Nephron (organoid): ENCODE results near the gene TEP1.

Experiments used
- H3K27ac Mint-ChIP-seq, 3 experiments: 2 replicates each; pipeline ENCODE4 v1.8.0; 2020; ENCODE audit warnings: mixed read lengths in 3 of 3, mild to moderate bottlenecking in 2 of 3, moderate library complexity in 1 of 3
- H3K27me3 Mint-ChIP-seq: 2 replicates; pipeline ENCODE4 v1.8.0; 2021; ENCODE audit warnings: low read depth, mild to moderate bottlenecking, moderate library complexity, mixed read lengths
- H3K36me3 Mint-ChIP-seq: 2 replicates; pipeline ENCODE4 v1.8.0; 2020; ENCODE audit warnings: low read depth, mixed read lengths
- H3K4me1 Mint-ChIP-seq: 2 replicates; pipeline ENCODE4 v1.8.0; 2020; ENCODE audit warnings: mixed read lengths
- H3K4me3 Mint-ChIP-seq, 3 experiments: 2 replicates each; pipeline ENCODE4 v1.8.0; 2020; ENCODE audit warnings: mild to moderate bottlenecking in 3 of 3, mixed read lengths in 3 of 3, moderate library complexity in 2 of 3
- H3K9me3 Mint-ChIP-seq: 2 replicates; pipeline ENCODE4 v1.8.0; 2020; ENCODE audit warnings: mixed read lengths
- CTCF ChIP-seq, 3 experiments: fragments of 200-600 bp; sonication (generic); IDR thresholded peaks; one replicate each; pipeline ENCODE4 v1.5.0; 2021; ENCODE audit warnings: antibody characterized with exemption in 3 of 3; ENCODE audit not compliant: unreplicated experiment in 3 of 3

The TEP1 gene

DNA sequence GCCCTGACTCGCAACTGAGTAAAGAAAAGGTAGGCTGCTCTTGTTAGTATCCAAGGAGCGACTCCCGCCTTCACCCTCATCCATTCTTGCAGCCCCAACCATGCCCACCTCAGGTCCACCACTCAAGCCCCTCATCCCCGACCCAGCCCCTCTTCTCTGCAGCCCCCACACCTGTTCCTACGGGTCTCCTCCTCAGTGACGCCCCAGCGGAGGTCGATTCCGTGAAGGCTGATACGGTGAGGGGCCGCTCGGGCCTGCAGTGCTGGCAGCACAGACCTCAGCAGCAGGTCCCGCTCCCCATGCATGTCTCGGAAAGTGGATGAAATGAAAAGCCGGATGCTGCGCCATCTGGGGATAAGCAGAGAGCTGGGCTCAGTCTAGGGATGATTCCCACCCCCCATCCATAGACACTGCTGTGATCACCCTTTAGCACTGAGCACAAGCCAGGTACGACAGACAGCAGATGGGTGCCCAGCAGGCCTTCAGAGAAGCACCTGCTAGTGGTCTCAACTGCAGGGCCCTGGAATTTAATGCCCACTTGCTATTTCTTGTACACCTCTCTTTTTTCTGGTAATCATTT, 26.9 kb downstream of the TEP1 start:
- H3K4me1 Mint-ChIP-seq = no peaks in the 10 kb centered on the region
- no peaks in the 10 kb centered on the region for H3K27me3 Mint-ChIP-seq
- peaks cover 49% of the 10 kb centered on the region for H3K36me3 Mint-ChIP-seq
- H3K9me3 Mint-ChIP-seq = no peaks in the 10 kb centered on the region
- H3K27ac Mint-ChIP-seq = no peak overlapping the region
- no peak overlapping the region for H3K4me3 Mint-ChIP-seq
- TF ChIP-seq CTCF (IDR thresholded peaks at IDR 0.05; ENCODE audit: unreplicated experiment in 3 of 3) = no peak

DNA sequence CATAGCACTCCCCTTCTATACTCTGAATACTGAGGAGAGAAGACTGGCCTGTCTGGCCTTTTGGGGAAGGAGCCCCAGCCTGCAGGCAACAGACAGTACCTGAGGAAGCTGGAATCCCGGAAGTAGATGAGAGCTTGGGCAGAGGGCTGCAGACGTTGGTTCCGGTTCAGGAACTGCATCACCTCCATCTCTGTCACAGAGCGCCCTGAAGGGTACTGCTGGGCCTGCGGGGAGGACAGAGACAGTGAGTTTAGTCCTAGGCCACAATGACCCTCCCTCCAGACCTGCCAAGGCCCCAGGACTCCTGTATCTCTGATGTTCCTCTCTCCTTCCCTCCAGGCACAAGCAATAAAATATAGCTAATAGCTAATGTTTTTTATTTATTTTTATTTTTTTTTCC, 28.4 kb downstream of the TEP1 start:
- Mint-ChIP-seq H3K4me3 (no peak overlapping the region), H3K4me1 (no peaks in the 10 kb centered on the region), H3K9me3 (no peaks in the 10 kb centered on the region), H3K27me3 (no peaks in the 10 kb centered on the region), H3K27ac (no peak overlapping the region), H3K36me3 (peaks cover 52% of the 10 kb centered on the region)
- TF ChIP-seq CTCF (IDR thresholded peaks at IDR 0.05; ENCODE audit: unreplicated experiment in 3 of 3) = no peak

GRCh38 chr14:20384321-20384720, 29.0 kb downstream of the TEP1 start:
- no peaks in the 10 kb centered on the region for H3K4me1 Mint-ChIP-seq
- no peak overlapping the region for H3K27ac Mint-ChIP-seq
- no peaks in the 10 kb centered on the region for H3K9me3 Mint-ChIP-seq
- H3K27me3 Mint-ChIP-seq = no peaks in the 10 kb centered on the region
- peaks cover 51% of the 10 kb centered on the region for H3K36me3 Mint-ChIP-seq
- no peak overlapping the region for H3K4me3 Mint-ChIP-seq
- TF ChIP-seq CTCF (IDR thresholded peaks at IDR 0.05; ENCODE audit: unreplicated experiment in 3 of 3) = no peak

DNA sequence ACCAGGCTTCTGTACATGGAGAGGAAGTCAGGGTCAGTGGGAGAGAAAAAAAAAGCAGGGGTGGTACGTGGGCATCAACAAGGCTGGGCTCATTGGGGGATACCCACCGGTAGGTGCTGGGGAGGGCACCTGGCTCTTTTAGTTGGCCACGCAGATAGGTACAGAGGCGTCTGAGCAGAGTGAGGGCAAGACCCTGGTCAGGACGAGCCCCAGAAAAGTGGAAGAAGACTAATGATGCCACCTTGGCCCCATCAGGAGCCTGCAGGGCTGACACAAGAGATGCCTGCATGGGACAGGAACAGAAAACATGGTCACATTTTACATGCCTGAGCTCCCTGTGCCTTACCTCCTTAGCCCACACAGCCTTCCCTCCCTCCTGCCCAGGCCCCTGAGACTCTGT, 29.7 kb downstream of the TEP1 start:
- H3K36me3 Mint-ChIP-seq = peaks cover 47% of the 10 kb centered on the region
- no peak overlapping the region for H3K4me3 Mint-ChIP-seq

DNA sequence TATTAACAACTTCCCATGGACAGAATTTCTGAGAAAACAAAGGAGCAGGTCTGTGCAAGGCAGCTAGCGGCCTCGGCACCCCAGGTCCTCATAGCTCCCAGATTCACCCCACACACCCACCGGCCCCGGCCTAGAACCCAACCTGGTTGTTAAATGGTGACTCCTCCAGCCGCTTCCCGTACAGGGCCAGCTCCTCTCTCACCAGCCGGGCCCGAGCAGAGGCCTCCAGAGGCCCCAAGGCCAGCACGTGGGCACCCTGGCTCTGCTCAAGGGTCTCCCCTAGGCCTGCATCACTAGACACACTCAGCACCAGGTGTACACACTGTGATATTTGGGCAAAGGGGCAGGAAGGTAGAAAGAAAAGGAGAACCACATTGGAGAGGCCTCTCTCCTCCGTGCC, 30.3 kb downstream of the TEP1 start:
- Mint-ChIP-seq H3K36me3 (peaks cover 41% of the 10 kb centered on the region), H3K4me1 (no peaks in the 10 kb centered on the region), H3K4me3 (no peak overlapping the region), H3K27ac (no peak overlapping the region), H3K9me3 (no peaks in the 10 kb centered on the region), H3K27me3 (no peaks in the 10 kb centered on the region)
- no peak for TF ChIP-seq CTCF (IDR thresholded peaks at IDR 0.05; ENCODE audit: unreplicated experiment in 3 of 3)

More for the DNA sequence above, 29.7 kb downstream of the TEP1 start:
- no peak overlapping the region for H3K27ac Mint-ChIP-seq
- H3K9me3 Mint-ChIP-seq = no peaks in the 10 kb centered on the region
- H3K4me1 Mint-ChIP-seq = no peaks in the 10 kb centered on the region
- H3K27me3 Mint-ChIP-seq = no peaks in the 10 kb centered on the region
- no peak for TF ChIP-seq CTCF (IDR thresholded peaks at IDR 0.05; ENCODE audit: unreplicated experiment in 3 of 3)

- Mint-ChIP-seq H3K27ac (no peak overlapping the region), H3K36me3 (peaks cover 41% of the 10 kb centered on the region), H3K4me1 (no peaks in the 10 kb centered on the region), H3K27me3 (no peaks in the 10 kb centered on the region), H3K9me3 (no peaks in the 10 kb centered on the region), H3K4me3 (no peak overlapping the region)
- no peak for TF ChIP-seq CTCF (IDR thresholded peaks at IDR 0.05; ENCODE audit: unreplicated experiment in 3 of 3)
These were observed 30.8 kb downstream of the TEP1 start for GRCh38 chr14:20382526-20382925.
